ENCODE measurements around the gene NCAPD3.

DNA sequence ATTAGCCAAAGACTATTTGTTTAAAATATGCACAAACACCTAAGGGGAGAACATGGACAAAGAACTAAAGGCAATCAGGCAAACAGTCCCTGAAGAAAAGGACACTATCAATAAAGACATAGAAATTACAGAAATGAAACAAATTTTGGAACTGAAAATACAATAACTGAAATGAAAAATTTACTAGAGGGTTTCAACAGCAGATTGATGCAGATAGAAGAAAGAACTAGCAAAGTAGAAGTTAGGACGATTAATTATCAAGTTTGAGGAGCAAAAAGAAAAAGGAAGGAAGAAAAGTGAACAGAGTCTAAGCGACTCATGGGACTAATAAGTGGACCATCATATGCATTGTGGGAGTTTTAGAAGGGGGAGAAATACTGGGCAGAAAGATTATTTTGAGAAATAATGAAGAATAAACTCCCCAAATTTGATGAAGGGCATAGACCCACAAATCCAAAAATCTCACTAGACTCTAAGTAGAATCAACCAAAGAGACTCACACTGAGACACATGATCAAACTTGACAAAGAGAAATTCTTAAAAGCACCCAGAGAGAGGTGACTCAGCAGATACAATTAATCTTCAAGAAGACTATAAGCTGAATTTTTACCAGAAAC, 92.0 kb downstream of the NCAPD3 start:
- TF ChIP-seq USF2 (CRISPR knock-in tag; IDR thresholded peaks at IDR 0.05) (no peak), IRF1 (CRISPR knock-in tag; IDR thresholded peaks at IDR 0.05) (no peak), NR1H2 (CRISPR knock-in tag; IDR thresholded peaks at IDR 0.05) (no peak), JUN (CRISPR knock-in tag; IDR thresholded peaks at IDR 0.05) (no peak), MAX (CRISPR knock-in tag; IDR thresholded peaks at IDR 0.05) (no peak), ZNF317 (CRISPR knock-in tag; IDR thresholded peaks at IDR 0.05; ENCODE audit: borderline replicate concordance, low read depth) (no peak)
- TF ChIP-seq, protein P1, sequence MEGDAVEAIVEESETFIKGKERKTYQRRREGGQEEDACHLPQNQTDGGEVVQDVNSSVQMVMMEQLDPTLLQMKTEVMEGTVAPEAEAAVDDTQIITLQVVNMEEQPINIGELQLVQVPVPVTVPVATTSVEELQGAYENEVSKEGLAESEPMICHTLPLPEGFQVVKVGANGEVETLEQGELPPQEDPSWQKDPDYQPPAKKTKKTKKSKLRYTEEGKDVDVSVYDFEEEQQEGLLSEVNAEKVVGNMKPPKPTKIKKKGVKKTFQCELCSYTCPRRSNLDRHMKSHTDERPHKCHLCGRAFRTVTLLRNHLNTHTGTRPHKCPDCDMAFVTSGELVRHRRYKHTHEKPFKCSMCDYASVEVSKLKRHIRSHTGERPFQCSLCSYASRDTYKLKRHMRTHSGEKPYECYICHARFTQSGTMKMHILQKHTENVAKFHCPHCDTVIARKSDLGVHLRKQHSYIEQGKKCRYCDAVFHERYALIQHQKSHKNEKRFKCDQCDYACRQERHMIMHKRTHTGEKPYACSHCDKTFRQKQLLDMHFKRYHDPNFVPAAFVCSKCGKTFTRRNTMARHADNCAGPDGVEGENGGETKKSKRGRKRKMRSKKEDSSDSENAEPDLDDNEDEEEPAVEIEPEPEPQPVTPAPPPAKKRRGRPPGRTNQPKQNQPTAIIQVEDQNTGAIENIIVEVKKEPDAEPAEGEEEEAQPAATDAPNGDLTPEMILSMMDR (IDR thresholded peaks at IDR 0.05) = no peak
- TF ChIP-seq, protein P2, sequence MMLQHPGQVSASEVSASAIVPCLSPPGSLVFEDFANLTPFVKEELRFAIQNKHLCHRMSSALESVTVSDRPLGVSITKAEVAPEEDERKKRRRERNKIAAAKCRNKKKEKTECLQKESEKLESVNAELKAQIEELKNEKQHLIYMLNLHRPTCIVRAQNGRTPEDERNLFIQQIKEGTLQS (CRISPR knock-in tag; conservative IDR thresholded peaks at IDR 0.05) = no peak
- TF ChIP-seq, protein P3, sequence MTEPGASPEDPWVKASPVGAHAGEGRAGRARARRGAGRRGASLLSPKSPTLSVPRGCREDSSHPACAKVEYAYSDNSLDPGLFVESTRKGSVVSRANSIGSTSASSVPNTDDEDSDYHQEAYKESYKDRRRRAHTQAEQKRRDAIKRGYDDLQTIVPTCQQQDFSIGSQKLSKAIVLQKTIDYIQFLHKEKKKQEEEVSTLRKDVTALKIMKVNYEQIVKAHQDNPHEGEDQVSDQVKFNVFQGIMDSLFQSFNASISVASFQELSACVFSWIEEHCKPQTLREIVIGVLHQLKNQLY (CRISPR knock-in tag; IDR thresholded peaks at IDR 0.05) = no peak
- TF ChIP-seq, protein P4, sequence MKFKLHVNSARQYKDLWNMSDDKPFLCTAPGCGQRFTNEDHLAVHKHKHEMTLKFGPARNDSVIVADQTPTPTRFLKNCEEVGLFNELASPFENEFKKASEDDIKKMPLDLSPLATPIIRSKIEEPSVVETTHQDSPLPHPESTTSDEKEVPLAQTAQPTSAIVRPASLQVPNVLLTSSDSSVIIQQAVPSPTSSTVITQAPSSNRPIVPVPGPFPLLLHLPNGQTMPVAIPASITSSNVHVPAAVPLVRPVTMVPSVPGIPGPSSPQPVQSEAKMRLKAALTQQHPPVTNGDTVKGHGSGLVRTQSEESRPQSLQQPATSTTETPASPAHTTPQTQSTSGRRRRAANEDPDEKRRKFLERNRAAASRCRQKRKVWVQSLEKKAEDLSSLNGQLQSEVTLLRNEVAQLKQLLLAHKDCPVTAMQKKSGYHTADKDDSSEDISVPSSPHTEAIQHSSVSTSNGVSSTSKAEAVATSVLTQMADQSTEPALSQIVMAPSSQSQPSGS (CRISPR knock-in tag; IDR thresholded peaks at IDR 0.05; ENCODE audit: borderline replicate concordance, low read depth) = no peak
